Cortex of kidney (tissue), 1 donor: Measurements from ENCODE around the gene PDAP1.
"Not testable (repeated sequence)": the region's sequence is repeated elsewhere in the genome, so short reads cannot be mapped to it uniquely, and the experiment has no call there.

Experiments used
- DNase-seq: peaks from one replicate; lab custom pipeline; 2025; lab: John Stamatoyannopoulos, UW

The PDAP1 gene, protein sequence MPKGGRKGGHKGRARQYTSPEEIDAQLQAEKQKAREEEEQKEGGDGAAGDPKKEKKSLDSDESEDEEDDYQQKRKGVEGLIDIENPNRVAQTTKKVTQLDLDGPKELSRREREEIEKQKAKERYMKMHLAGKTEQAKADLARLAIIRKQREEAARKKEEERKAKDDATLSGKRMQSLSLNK

DNA sequence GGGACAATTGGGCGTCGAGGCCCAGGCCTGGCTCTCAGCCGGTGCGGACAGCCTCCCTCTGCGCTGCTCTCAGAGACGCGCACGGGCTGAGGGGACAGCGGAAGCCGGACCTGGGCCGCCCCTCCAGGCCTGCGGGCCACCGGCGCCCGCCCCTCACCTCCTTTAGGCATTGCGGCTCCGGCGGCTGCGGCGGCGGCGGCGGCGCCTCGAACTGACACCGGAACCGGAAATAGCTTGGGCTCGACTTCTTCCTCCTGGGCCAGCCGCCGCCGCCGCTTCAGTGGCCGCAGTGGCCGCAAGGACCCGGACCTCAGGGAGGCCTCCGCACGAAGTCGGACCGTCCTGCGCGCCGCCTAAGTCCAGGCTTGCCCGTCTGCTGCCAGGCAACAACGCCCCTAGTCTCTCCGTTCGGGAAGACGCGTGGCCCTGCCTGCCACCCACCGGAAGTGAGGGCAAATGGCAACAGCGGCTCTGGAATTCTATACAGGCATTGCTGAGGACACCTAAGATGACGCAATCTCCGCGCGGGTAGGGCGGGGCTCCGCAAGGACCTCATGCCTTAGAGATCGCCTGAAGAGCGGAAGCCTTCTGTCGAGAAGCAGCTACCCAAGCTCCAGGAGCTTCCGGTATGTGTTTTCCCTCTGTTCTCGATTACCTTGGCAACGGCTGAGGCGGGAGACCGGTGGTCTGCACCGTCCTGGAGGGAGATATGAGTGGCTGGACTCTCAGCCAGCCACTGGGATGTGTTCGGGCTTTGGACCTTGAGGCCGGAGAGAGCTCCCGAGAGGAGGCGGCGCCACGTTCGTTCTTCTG is at the start of gene PDAP1, which contains the start of gene BUD31:
TSS of gene PDAP1 (minus strand) at position 219 of the 813 bp plus-strand sequence. CDS start at position 170, 49 bp downstream.
TSS of gene BUD31 (plus strand) at position 591 of the 813 bp plus-strand sequence. CDS start 2,124 bp downstream, outside the sequence.
- DNase-seq = peak; percentile 41

DNA sequence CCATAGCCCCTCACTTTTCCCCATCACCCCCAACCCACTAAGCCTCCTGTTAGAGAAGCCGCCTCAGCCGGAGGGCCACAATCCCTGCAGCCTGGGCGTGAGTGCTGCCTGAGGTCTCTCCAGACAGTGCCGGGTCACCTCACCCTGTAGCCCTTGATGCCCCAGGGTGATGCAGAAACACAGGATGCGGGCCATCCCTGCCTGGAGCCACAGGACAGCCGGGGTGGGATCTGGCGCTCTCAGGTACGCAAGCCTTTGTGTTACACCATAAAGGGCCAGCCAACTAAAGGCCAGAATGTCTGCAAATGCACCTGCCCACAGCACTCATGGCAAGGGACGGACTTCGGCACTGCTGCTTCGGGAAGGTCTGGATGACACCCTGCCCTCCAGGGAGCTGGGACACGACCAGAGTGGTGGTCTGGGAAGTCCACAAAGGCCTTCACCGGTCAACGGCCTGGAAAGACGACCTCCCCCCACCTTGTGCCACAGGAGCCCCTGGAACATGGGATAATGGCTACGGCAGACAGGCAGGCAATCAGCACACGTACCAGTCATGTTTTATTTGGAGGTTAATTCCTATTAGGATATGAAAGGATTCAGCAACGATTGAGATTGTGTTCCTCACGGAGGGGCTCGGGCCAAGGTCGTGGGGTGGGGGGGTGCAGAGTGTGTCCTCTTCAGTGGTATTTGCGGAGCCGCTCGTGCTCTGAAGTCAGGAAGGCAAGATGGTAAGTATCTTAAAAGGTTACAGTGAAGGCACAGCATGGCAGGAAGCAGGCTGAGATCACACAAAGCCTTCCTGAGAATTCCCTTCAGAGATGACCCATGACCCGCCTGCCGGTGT is 49.5 kb upstream of the PDAP1 start:
- DNase-seq = no peak

DNA sequence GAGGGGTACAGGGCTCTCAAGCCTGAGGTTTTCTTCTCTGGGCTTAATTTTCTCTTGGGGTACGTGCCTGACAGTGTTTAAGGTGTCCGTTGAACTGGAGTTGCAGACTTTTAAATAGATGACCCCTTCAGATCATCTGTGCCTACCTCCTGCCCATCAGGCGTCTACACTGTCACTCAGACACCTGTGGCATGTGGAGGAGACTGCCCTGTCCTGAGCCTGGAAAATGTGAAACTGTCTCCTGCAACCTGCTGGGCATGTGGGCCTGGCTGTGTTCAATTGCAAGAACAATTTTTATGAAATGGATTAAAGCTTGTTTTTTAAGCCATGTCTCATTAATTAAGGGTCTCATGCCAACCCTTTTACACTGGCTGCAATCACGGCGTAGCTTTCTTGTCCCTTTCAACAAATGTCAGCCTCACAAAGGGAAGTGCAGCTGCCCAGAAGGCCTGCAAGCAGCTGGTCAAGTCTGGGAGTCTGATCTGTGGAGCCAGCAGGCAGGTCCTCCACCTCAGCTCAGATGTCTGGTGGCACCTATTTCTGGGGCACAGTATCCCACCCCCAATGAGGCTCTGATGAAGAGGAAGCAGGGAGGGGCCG is 48.8 kb upstream of the PDAP1 start:
- no peak for DNase-seq

DNA sequence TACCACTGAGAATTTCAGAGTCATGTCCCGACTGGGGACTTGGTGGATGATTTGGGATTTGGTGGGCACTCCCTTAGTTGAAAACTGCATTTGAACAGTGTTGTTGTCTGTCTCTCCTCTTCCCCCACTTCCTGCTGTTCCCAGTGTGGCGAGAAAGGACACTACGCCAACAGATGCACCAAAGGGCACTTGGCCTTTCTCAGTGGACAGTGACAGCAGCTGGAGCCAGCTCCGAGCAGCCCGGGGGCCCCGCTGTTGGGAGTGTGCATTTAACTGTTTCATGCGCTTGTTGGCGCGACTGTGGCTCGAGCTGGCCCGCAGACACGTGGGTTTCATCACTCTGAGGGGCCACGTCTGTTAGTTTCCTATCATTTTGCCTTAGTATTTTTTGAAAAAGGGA is 47.9 kb upstream of the PDAP1 start:
- DNase-seq = no peak

DNA sequence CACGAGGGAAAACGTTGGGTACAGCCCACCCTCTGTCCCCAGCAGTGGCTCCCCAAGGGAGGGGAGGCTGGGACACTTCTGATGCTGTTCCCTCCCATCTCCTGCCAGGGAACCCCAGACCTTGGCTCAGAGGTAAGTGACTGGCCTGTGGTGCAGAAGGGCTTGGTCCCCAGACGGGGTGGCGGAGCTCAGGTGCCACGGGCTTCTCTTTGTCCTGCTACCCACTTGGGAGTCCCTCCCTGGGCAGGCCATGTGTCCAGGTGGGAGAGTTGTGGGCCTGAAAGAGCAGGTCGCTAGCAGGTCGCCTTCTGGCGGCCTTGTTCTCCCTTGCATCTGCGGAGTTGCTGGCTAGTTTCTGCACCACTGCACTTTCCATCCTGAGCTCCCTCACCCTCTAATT is 47.5 kb upstream of the PDAP1 start:
- DNase-seq = no peak

DNA sequence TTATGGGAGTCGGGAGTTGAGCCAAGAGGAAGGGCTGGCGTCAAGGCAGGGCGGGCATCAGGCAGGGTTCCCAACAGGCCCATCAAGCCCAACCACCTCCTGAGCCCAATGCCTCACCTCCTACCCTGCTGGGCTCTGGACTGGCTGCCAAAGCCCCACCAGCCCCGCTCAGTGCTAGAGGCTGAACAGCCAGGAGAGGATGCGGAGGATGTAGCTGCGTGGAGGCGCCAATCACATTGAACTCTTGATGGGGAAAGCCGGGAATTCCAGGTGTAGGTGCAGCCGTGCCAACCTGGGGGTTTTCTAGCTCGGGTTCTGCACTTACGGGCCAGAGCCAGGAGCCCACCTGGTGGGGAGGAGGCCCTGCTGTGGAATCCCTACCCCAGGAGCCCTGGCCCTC is 44.7 kb upstream of the PDAP1 start:
- DNase-seq = no peak

DNA sequence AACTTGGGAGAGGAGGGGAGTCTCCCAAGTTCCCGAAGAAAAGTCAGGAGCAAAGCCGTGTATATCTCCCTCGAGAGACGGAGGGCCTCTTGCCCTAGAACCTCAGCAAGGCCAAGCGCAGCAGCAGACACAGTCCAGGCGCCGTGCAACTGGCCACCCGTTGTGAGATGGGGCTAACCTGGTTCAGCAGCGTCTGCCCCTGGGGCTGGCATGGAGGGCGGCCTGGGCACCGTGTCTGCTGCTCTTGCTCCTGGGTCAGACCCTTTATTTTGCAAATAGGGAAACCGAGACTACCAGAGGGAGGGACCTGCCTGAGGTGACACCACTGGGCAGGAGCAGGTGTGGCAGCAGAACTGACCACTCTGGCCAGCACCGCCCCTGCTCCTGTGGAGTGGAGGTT is 44.1 kb upstream of the PDAP1 start:
- DNase-seq = no peak

DNA sequence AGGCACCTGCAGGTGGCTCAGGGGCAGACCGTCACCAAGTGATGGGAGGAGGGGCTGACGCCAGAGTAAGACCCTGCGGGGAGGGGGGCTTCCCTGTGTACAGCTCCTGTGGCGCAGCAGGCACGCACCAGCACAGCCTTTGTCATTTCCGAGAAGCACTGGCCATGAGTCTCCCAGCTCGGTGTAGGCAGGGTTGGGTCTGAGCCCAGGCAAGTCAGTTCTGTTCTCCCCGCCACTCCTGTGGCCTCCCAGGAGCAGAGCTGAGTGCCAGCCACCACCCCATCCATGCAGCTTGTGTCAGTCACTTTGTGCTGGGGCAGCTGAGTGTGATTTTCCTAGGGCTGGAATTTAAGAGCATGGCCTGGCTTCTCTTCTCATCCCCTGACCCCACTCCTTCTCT is 43.5 kb upstream of the PDAP1 start:
- DNase-seq = no peak

DNA sequence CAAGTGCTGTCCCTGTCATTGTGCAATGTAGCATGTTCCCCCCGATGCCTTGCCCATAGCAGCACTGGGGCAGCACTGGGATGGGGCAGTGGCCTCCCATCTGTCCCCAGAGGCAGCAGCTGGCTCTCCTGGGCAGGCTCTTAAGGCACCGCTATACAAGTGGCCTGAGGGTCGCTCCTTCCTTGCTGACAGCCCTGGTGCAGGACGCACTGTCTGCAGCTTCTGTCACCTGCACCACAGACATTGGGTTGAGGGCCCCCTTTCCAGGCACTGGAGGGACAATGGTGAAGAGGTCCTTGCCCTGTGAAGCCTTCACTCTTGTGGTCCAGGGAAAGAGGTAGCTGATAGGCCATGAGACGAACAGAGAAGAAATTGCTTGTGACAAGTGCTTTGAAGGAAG is 40.9 kb upstream of the PDAP1 start:
- no peak for DNase-seq

DNA sequence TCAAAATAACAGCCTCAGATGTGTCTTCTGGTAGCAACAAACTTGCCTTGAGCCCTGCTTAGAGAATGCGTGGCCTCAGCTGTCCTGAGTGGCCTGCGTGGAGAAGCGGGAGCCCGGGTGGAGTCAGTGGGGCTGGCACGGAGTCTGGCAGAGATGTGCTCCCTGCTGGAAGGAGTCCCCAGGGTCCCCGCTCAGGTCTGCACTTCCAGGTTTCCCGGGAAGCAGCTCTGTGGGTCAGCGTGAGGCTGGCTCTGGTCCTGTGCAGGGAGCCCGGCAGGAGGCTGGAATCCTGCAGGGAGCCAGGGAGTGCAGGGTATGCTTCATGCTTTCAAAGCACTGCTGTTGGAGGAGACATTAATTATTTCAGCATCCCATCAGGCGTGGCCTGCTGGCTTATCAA is 40.5 kb upstream of the PDAP1 start:
- DNase-seq = no peak

DNA sequence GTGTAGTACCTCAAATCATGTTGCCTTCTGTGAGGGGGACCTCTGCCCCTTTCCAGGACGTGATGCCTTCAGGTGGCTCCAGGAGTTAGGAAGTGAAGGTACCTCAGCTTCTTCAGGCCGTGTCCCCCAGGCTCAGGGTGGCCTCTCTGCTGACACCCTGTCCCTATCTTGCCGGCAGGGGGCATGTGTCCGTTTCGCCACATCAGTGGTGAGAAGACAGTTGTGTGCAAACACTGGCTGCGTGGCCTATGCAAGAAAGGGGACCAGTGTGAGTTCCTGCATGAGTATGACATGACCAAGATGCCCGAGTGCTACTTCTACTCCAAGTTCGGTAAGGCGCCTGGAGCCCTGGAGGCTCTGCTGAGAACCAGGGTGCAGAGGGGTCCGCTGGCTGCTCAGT is 39.5 kb upstream of the PDAP1 start:
- no peak for DNase-seq

DNA sequence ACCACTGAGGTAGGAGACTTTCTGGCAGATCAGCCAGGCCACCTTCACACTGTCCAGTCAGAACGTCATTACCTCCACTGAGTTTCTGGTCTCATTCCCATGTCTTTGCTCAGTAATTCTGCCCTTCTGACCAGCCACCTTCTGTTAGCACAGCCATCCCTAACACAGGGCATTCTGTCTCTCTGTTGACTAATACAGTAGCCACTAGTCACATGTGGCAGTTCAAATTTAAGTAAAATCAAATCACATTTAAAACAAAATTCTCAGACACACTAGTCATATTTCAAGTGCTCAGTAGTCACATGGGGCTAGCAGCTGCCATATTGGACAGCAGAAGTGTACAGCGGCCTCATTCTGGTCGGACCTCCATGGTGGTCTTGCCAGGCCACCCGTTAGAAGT is 37.7 kb upstream of the PDAP1 start:
- no peak for DNase-seq

DNA sequence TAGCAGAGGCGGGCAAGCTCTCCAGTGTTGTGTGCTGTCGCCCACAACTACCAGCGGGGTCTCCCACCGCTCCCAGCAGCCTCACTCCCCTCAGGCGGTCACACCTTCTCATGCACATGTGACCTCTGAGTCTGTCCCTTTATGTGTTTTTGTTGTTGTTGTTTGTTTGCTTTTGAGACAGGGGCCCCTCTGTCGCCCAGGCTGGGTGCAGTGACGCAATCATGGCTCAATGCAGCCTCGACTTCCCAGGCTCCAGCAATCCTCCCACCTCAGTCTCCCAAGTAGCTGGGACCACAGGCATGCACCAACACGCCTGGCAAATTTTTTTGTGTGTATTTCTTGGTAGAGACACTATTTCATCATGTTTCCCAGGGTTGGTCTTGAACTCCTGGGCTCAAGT is 31.8 kb upstream of the PDAP1 start:
- no peak for DNase-seq

DNA sequence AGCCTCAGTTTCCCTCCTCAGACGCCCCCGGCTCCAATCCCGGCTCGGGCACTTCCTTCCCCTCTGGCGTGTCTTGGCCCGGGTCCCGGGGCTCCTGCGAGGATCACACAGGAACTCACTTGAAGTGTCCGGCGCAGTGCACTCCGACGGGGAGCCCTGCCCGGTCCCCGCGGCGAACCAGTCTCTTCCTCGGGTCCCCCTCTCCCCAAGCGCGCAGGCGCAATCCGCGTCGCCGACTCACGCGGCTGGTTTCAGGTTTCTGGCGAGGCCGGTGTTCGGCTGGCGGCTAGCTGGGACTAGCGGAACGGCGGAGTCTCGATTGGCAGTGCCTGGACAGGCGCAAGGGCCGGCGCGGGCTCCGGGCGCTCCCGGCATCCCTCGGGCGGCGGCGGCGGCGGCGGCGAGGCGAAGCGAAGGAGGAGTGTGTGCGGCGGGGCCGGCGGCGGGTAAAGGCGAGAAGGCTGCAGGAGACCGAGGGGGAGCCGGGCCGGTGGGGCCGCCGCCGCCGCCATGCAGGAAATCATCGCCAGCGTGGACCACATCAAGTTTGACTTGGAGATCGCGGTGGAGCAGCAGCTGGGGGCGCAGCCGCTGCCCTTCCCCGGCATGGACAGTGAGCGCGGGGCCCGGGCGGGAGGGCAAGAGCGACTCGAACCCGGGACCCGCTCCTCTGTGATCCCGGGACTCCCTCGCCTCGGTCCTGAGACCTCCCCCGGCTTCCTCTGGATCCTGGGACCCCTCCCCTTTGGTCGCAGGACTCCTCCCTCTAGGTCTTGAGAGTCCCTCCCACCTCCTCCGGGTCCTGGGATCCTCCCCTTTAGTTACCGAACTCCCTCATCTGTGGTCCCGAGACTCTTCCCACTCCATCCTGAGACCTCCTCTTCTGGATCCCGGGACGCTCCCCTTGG is 30.4 kb upstream of the PDAP1 start, which contains the start of the genes CPSF4 and PTCD1:
TSS of gene CPSF4 (plus strand) at position 371 of the 908 bp plus-strand sequence. CDS start at position 511, 140 bp downstream.
TSS of gene PTCD1 (minus strand) at position 226 of the 908 bp plus-strand sequence. CDS start 3,556 bp downstream, outside the sequence.
- peak; percentile 93 for DNase-seq

DNA sequence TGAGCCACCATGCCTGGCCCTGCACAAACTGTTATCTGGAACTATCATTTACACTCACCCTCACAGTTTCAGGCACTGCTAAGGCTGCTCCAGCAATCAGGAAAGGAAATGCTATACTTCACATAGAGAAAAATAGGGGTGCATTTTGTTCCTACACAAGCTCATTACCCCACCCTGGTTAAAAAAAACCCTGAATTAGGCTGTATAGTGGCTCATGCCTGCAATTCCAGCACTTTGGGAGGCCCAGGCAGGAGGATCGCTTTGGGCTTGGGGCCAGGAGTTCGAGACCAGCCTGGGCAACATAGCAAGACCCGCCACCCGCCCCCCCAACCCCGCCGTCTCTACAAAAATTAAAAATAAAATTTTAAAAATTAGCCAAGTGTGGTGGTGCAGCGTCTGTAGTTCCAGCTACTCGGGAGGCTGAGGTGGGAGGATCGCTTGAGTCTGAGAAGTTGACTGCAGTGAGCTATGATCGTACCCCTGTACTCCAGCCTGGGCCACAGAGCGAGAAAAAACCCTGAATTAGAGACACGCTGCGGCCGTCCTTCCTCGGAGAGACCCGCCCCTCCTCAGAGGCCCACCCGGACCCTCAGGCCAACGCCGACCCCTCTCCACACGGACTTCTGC is 29.7 kb upstream of the PDAP1 start:
- no peak for DNase-seq

DNA sequence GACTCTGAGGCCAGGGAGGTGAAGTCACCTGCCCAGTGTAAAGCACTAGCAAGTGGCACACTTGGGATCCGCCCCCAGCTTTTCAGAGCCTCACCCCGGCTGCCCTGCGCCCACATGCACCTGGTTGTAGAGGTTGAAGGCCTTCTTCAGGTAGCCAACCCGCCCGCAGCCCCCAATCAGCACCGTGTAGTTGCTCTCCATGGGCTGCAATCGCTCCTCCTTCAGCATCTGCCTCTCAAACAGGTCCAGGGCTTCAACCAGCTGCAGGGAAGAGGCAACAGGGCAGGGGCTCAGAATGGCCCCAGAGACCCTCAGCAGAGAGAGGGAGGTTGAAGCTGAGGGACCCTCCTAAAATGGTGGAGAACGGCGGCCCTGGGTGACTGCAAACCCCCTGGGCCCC is 24.8 kb upstream of the PDAP1 start:
- no peak for DNase-seq

DNA sequence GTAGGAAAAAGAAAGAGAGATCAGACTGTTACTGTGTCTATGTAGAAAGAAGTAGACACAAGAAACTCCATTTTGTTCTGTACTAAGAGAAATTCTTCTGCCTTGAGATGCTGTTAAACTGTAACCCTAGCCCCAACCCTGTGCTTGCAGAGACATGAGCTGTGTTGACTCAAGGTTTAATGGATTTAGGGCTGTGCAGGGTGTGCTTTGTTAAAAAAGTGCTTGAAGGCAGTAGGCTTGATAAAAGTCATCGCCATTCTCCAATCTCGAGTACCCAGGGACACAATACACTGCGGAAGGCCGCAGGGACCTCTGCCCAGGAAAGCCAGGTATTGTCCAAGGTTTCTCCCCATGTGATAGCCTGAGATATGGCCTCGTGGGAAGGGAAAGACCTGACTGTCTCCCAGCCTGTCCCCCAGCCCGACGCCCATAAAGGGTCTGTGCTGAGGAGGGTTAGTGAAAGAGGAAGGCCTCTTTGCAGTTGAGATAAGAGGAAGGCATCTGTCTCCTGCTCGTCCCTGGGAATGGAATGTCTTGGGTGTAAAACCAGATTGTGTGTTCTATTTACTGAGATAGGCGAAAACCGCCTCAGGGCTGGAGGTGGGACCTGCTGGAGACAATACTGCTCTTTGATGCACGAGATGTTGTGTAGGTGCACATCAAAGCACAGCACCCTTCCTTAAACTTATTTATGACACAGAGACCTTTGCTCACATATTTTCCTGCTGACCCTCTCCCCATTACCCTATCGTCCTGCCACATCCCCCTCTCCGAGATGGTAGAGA is 23.6 kb upstream of the PDAP1 start:
- not testable (repeated sequence) for DNase-seq

DNA sequence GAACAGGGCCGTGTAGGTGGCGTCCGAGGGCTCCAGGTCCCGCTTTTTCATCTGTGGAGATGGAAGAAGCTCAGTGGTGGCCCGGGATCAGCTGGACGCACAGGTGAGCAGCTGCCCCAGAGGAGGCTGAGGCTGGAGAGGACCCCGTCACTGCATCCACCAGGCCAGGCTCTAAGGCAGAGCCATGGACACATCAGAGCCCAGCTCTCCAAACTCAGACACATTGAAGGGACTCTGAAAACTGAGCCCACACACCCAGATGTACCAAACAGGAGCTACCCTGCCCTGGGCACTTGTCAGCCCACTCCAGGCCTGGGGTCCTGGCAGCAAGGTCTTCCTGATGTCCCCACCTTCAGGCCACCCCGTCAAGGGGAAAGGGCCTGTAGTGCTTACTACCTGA is 21.4 kb upstream of the PDAP1 start:
- DNase-seq = no peak

DNA sequence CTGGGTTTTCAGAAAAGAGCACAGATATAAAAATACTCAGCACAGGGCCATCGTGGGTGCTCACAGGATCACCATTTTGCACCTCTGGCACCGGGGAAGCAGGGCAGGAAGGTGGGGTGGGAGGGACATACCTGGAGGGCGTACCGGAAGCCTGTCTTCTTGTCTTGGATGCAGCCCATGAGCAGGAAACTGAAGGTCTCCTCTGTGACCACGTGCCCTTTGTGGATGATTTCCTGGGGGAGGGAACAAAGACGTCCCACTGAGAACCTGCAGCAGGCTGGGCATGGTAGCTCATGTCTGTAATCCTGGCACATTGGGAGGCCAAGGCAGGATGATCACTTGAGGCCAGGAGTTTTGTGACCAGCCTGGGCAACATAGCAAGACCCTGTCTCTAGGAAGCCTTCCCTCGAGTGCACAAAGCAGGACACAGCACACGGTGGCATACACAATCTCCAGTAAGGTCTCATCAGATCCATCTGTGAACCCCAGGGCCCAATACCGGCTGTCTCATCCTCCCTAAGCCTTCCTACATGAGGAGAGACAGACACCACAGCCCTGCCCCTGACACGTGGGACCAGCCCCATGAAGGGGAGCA is 20.7 kb upstream of the PDAP1 start:
- DNase-seq = no peak
